Measurements from ENCODE around the gene SLC6A8.

DNA sequence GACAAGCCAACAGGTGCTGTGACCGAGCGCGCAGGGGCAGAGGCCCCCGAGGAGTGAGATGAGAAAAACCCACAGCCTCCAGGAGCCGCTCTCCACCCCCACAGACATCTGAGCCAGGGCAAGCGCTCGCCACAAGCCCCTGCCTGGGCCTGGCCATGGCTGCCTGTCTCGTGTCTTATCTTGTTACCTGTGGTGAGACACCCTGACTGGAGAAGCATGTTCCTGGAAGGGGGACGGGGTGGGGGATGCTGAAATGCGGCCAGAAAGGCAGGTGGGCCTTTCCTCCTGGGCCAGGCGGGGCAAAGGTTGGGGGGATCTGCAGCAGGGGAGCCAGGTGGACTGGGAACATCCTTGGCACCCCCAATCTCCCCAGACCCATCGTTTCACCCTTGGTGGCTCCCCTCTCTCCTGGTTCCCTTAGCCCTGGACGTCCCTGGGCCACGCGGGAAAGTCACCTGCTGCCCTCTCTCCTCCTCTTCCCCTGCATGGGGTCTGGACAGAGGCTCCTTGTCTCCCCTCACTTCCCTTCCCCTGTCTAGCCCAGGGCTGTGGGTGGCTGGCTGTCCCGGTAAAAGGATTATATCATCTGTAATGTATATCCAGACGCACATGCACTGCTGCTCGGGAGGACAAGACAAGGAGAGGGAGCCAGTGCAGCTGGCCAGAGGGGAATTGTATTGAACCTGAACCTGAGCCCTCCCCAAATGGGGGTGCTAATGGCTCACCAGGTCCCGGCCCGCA is 49.1 kb upstream of the SLC6A8 start:
- TF ChIP-seq ELF4 (IDR thresholded peaks at IDR 0.05) = no peak
- no peak for TF ChIP-seq TARDBP (IDR thresholded peaks at IDR 0.05)
- TF ChIP-seq FOXA1 (IDR thresholded peaks at IDR 0.05) = no peak
- no peak for TF ChIP-seq BHLHE40 (IDR thresholded peaks at IDR 0.05; ENCODE audit: borderline replicate concordance)
- TF ChIP-seq LEF1 (IDR thresholded peaks at IDR 0.05; ENCODE audit: borderline replicate concordance) = no peak
- TF ChIP-seq SUZ12 (IDR thresholded peaks at IDR 0.05) = no peak

Measured in HEK293T (cell line).